ENCODE results near the gene TOMM5.

The TOMM5 gene

DNA sequence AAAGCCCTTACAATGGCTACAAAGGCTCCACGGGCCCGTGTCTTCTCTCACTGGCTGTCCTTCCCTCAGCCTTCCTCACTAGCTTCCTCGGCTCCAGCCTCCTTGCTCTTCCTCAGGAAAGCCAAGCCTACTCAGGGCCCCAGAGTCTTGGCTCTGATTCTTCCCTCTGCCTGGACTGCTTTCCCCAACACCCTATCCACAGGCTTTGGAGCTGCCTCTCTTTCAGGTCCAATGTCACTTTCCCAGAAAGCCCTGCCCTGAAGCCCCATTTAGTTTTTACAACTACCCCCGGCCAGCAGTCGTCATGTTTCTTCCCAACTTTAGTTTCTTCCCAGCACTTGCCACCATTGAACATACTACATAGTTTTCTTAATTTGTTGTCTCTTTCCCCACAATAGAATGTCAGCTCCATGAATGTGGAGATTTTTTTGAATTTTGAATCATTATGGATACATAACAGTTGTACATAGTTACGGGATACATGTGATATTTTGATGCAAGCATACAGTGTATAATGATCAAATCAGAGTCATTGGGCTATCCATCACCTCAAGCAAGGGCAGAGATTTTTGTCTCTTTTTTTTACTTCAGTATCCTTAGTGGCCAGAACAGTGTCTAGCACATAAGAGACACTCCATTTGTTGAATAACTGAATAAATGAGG, 17.5 kb upstream of the TOMM5 start:
- TF ChIP-seq, protein P1, sequence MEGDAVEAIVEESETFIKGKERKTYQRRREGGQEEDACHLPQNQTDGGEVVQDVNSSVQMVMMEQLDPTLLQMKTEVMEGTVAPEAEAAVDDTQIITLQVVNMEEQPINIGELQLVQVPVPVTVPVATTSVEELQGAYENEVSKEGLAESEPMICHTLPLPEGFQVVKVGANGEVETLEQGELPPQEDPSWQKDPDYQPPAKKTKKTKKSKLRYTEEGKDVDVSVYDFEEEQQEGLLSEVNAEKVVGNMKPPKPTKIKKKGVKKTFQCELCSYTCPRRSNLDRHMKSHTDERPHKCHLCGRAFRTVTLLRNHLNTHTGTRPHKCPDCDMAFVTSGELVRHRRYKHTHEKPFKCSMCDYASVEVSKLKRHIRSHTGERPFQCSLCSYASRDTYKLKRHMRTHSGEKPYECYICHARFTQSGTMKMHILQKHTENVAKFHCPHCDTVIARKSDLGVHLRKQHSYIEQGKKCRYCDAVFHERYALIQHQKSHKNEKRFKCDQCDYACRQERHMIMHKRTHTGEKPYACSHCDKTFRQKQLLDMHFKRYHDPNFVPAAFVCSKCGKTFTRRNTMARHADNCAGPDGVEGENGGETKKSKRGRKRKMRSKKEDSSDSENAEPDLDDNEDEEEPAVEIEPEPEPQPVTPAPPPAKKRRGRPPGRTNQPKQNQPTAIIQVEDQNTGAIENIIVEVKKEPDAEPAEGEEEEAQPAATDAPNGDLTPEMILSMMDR (IDR thresholded peaks at IDR 0.05; ENCODE audit: insufficient read depth, low read length, poor library complexity, severe bottlenecking), result no peak
- TF ChIP-seq EZH2phosphoT487 (conservative IDR thresholded peaks at IDR 0.05; ENCODE audit: low read length), result no peak
- Histone ChIP-seq H3K4me2 (ENCODE audit: low read depth, low read length, poor library complexity, severe bottlenecking) (no peak overlapping the region), H4K20me1 (ENCODE audit: low read depth, low read length) (no peaks in the 10 kb centered on the region), H3K27me3 (ENCODE audit: low read length) (no peaks in the 10 kb centered on the region), H3K9me3 (ENCODE audit: insufficient read depth, low read length) (no peaks in the 10 kb centered on the region), H3K4me3 (ENCODE audit: insufficient read depth, low read length, poor library complexity, severe bottlenecking) (no peak overlapping the region), H2AFZ (ENCODE audit: low read depth, low read length, severe bottlenecking) (no peak overlapping the region), H3F3A (ENCODE audit: insufficient read depth) (no peaks in the 10 kb centered on the region), H3K79me2 (ENCODE audit: insufficient read depth, low read length) (no peaks in the 10 kb centered on the region), H3K9me2 (replicated peaks; ENCODE audit: insufficient read depth, low read length) (no peaks in the 10 kb centered on the region), H3K36me3 (ENCODE audit: low read length) (no peaks in the 10 kb centered on the region), H3K9ac (ENCODE audit: low read length) (no peak overlapping the region), H3K27ac (ENCODE audit: low read depth, low read length) (no peak overlapping the region)

DNA sequence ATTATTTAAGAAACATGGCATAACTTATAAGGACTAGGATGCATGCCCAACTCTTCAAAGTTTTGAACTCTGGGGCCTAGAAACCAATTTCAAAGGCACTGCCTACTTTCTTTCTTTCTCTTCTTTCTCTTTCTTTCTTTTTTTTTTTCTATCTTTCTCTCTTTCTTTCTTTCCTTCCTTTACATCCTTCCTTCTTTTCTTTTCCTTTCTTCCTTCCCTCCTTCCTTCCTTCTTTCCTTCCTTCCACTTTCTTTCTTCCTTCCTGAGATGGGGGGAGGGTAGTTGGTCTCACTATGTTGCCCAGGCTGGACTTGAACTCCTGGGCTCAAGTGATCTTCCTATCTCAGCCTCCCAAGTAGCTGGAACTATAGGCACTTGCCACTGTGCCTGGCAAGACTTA, 15.9 kb upstream of the TOMM5 start:
- Histone ChIP-seq H3K9ac (ENCODE audit: low read length) (no peak overlapping the region), H4K20me1 (ENCODE audit: low read depth, low read length) (no peaks in the 10 kb centered on the region), H3K27ac (ENCODE audit: low read depth, low read length) (no peak overlapping the region)

DNA sequence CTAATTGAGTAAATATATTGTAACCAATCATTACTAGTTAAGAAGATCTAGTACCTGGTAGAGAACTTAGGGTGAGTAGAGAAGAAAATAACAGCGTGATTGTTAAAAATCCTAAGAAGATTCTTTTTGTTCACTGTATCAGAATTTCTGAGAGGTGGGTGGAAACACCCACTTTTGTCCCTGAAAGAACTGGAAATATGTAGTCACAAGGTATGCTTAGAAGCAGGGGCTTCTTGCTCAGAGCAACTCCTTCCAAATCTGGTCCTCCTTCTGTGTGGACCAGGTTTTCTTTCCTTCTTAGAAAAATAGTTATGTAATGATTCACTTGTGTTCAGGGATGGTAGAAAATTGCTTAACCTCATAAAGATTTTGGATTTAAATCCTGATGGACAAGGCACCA, 11.9 kb upstream of the TOMM5 start:
- H3K9me3 ChIP-seq (ENCODE audit: insufficient read depth, low read length), result no peaks in the 10 kb centered on the region
- TF ChIP-seq, protein P1 (IDR thresholded peaks at IDR 0.05; ENCODE audit: insufficient read depth, low read length, poor library complexity, severe bottlenecking), result no peak
- TF ChIP-seq EZH2phosphoT487 (conservative IDR thresholded peaks at IDR 0.05; ENCODE audit: low read length), result no peak
- H3K36me3 ChIP-seq (ENCODE audit: low read length), result no peaks in the 10 kb centered on the region
- no peak overlapping the region for H3K27ac ChIP-seq (ENCODE audit: low read depth, low read length)
- no peak overlapping the region for H3K4me3 ChIP-seq (ENCODE audit: insufficient read depth, low read length, poor library complexity, severe bottlenecking)
- H3K27me3 ChIP-seq (ENCODE audit: low read length), result no peaks in the 10 kb centered on the region; the same call in 1 of the 2 replicates
- no peak overlapping the region for H2AFZ ChIP-seq (ENCODE audit: low read depth, low read length, severe bottlenecking)
- no peaks in the 10 kb centered on the region for H3K79me2 ChIP-seq (ENCODE audit: insufficient read depth, low read length)
- no peak overlapping the region for H3K9ac ChIP-seq (ENCODE audit: low read length)
- no peaks in the 10 kb centered on the region for H4K20me1 ChIP-seq (ENCODE audit: low read depth, low read length)
- H3K9me2 ChIP-seq (replicated peaks; ENCODE audit: insufficient read depth, low read length), result no peaks in the 10 kb centered on the region
- no peak overlapping the region for H3K4me2 ChIP-seq (ENCODE audit: low read depth, low read length, poor library complexity, severe bottlenecking)
- no peaks in the 10 kb centered on the region for H3F3A ChIP-seq (ENCODE audit: insufficient read depth)

More for the DNA sequence above, 15.9 kb upstream of the TOMM5 start:
- no peaks in the 10 kb centered on the region for H3K9me2 ChIP-seq (replicated peaks; ENCODE audit: insufficient read depth, low read length)
- no peaks in the 10 kb centered on the region for H3K9me3 ChIP-seq (ENCODE audit: insufficient read depth, low read length)
- H3F3A ChIP-seq (ENCODE audit: insufficient read depth), result no peaks in the 10 kb centered on the region
- no peak for TF ChIP-seq EZH2phosphoT487 (conservative IDR thresholded peaks at IDR 0.05; ENCODE audit: low read length)
- TF ChIP-seq, protein P1 (IDR thresholded peaks at IDR 0.05; ENCODE audit: insufficient read depth, low read length, poor library complexity, severe bottlenecking), result no peak
- no peak overlapping the region for H3K4me3 ChIP-seq (ENCODE audit: insufficient read depth, low read length, poor library complexity, severe bottlenecking)
- H3K79me2 ChIP-seq (ENCODE audit: insufficient read depth, low read length), result no peaks in the 10 kb centered on the region
- H3K4me2 ChIP-seq (ENCODE audit: low read depth, low read length, poor library complexity, severe bottlenecking), result no peak overlapping the region
- no peak overlapping the region for H2AFZ ChIP-seq (ENCODE audit: low read depth, low read length, severe bottlenecking)
- H3K36me3 ChIP-seq (ENCODE audit: low read length), result no peaks in the 10 kb centered on the region
- H3K27me3 ChIP-seq (ENCODE audit: low read length), result no peaks in the 10 kb centered on the region
